T-helper 1 cell (primary cell): ENCODE data around the gene MELTF.

Experiments used
- DNase-seq, 5 donors: peaks; one replicate each; pipeline ENCODE4 v3.0.0-alpha.2; 2012 to 2020

MELTF gene

DNA sequence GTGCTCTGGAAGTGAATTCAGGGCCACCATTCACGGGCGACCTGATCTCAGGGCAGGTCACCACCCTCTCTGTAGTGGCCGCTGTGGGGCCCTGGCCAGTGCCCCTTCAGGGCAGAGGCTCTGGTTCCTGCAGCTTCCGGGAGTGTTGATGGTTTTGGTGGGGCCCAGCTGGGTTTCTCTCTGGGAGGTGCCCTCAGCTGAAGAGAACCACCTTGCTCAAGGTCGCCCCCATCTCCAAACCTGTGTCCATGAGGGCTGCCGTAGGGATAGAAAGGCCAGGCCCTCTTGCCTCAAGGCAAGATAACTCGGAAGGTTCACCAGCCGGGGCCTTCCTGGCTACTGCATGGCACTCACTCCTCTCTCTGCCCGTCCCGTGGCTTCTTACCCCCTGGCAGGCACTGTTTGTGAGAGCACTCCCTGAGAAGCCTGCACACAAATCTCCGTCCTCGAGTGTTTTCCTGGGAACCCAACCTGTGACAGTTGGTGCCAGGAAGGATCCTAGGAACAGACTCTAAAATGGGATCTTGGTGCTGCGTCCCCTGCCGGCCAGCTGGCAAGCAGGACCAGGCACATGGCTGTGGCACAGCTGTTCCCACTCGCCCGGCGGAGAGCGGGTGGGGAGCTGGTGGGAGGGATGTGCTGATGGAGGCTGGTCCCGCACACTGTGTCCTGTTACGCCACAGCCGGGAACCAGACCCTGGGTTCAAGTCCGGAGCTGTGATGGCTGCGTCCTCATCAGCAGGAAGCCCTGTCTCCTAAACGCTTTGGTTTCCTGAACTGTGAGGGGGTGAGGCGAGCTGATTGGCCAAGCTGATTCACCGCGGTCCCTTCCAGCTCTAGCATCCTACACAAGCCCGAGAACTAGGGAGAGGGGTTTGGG is 37.8 kb downstream of the MELTF start:
- no peak for DNase-seq

DNA sequence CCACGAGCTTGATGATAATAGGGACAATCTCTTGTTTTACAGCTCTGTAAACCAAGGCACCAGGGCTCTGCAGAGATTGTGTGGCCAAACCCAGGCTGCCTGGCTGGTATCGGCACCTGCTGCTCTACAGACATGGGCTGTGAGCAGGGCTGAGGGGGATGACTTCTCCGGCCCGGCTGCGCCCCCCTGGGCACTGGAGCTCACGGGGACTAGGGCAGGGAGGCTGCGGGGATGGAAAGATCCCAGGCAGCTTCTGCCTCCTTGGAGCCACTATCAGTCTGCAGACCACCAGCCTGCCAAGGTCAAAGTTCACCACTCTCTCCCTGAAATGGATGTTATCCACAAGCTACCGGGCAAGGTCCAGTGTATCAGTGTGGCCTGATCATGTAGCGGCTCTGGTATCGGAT is 39.0 kb downstream of the MELTF start:
- DNase-seq = no peak

DNA sequence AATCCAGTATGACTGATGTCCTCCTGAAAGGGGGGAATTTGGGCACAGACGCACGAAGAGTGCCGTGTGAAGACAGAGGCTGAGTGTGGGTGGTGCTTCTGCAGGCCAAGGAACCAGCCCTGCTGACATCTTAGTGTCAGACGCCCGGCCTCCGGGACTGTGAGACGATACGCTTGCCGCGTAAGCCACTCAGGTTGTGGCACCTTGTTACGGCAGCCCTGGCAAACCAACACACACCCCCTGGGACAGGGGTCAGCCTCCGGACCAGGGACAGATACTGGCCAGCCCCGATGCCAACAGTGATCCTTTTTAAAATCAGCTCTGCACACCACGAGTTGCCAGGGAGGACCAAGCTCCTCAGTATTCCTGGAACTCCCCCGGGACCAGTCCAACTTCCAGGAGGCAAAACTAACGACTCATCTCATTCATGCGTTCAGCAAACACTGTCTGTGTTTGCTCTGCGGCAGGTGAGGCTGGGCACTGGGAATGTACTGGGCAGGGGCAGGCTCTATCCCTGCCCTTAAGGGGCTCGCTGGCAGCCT is 39.8 kb downstream of the MELTF start:
- no peak for DNase-seq

DNA sequence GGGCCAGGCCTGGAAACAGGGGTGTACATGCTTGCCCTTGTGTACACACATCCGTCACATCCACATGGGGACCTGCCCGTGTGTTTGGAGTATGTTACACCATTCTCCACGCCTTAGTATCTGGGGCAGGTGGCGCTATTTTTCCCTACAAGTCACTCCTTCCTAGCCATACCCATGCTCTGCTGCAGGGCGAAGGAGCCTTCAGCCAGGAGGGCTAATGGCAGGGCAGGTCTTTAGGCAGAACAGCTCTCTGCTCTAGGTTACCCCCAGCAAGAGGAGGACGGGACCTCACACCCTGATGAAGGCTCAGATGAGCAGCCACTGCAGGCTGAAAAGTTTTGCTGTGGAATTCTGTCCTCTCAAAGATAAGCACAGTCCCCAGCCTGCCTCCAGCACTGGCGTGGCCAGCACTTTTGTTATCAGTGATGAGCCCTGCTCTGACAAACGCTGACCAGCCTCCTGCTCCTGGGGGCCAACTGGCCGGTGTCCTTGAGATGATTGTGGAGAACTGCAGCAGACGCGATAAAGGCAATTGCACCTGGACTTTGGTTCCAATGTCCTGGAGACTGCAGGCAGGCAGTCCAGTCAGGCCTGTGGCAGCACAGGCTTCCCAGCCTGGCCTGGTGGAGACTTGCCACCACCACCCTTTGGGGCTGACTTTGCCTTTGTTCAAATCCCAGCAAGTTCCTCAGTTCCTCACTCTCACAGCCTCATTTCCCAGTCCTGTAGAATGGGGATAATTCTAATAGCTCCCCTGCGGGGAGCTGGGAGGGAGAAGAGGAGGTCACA is 41.2 kb downstream of the MELTF start:
- no peak for DNase-seq

DNA sequence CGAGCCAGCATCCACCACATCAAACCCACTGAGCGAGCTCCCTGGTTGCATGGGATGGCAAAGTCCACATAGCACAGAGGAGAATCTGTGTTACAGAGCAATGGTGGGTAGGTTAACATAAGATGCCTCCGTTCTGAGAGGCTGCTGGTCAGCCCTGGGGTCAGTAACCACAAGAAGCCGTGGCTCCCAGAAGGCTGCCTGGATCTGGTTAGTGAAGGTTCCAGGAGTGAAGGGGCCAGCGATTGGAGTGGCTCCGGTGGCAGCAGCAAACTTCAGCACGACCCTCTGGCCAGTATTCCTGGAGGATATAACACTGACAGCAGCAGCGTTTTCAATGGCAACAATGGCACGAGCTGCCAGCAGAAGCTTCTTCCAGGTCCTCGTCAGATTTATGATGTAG is 42.6 kb downstream of the MELTF start:
- DNase-seq = no peak

DNA sequence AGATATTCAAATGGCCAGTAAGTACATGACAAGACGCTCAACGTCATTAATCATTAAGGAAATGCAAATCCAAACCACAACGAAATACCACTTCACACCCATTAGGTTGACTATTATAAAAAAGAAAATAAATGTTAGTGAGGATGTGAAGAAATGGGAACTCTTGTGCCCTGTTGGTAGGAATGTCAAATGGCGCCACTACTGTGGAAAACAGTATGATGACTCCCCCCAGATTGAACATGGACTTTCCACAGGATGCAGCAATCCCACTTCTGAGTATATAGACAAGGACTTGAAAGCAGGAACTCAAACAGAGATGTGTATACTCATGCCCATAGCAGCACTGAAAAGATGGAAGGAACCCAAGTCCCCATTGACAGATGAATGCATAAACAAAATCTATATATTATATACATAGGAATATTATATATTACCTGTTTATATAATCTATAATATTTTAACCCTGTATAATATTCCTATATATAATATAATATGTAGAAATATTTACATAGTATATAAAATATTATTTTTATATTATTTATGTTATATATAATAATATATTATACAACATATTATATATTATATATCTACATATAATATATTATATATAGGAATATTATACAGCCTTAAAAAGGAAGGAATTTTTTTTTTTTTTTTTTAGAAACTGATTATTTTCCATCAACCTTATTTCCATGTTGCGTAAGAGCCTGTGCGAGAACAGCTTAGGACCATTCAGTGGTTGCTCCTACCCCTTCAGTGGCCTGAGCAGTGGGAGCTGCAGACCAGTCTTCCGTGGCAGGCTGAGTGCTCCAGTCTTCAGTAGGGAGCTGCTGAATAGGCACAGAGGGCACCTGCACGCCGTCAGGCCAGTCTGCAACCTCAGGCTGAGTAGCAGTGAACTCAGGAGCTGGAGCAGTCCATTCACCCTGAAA is 43.4 kb downstream of the MELTF start:
- DNase-seq = no peak

DNA sequence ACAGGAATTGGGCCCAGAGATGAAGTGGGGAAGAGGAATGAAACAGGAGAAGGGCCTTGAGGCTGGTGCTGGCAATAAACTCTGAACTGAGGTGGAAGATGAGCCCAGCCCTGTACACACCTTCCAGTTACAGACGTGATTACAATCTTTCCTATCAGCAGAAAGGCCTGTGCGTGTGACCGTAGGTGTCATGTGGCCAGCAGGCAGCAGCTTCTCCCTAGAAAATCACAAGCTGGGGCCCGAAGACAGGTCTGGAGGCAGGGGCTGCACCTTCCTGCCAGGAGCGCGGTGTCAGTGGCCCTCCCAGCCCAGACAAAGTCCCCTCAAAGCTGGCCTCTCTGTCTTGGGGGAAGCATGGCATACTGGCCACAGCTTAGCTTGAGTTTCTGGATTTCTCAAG is 44.3 kb downstream of the MELTF start:
- no peak for DNase-seq

DNA sequence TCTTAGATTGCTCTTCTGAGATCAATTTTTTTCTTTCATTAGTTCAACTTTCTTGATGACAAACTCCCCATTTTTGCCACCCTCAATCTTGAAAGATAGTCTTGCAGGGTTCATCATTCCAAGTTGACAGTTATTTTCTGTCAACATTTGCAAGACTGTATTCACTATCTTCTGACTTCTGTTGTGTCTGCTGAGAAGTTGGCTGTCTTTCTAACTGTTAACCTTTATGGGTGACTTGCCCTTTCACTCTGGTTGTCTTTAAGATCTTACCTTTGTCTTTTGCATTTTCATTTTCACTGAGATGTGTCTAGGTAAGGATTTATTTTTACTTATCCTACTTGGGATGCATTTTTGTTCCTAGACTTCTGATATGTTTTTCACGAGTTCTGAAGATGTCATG is 46.4 kb downstream of the MELTF start:
- no peak for DNase-seq

DNA sequence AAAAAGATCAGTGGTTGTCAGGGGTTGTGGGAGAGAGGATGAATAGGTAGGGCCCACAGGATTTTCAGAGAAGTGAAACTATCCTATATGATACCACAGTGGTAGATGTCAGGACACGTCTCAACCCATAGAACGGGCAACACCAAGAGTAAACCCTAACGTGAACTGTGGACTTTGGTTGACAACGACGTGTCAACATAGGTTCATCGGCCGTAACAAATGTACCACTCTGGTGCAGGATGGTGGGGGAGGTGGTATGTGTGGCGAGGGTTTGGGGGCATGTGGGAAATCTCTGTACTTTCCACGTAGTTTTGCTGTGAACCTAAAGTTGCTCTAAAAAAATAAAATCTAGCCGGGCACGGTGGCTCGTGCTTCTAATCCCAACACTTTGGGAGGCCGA is 48.0 kb downstream of the MELTF start:
- DNase-seq = no peak

DNA sequence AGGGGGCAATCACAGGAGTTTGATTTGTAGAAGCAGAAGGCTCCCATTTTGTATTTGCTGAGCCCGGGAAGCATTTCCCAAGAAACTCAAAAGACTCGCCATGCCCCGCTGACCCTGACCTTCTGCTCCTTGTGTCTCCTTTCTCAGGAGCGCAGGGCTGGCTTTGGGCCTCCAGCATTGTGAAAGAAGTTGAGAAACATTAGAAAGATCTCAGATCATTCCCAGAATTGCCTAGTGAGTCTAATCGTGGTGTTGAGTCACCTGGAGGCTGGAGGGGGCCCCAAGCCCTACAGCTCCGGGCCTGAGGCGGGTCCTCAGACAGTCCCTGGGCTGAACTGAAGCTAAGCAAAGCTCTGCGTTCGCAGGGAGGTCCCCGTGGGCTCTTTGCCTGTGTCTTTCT is 50.1 kb downstream of the MELTF start:
- DNase-seq = no peak

DNA sequence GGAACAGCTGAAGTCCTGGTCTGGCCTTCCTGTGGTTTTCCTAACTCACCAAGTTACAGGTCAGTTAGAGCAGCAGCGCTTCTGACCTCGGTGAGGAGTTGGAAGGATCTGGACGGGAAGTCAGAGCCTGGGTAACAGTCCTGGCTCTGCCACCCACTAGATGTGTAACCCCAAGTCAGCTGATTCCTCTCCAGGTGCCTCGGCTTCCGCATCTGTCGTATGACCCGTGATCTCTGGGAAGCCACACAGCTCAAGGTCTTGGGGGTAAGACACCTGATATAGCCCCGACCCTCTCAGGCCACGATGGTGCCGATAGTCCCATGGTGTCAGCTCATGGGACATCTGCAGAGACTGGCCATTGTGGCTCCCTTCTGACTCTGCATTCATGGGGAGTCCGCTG is 52.7 kb downstream of the MELTF start:
- no peak for DNase-seq

DNA sequence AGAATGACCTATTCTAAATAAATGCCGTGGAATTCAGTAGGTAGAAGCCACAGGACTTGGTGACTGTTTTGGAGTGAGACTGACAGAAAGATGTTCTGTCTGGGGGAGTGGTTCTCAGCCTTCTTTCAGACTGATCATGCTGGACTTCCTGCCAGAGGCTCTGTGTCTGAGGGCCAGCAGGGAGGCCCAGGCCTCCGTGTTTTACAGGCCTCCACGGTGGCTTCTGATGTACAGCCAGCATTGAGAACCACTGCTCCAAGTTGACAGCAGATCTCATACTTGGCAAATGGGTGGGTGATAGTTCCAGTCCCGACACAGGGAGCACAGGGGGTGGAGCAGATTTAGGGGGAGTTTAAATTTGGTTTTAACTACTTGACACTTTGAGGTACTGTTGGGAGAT is 54.3 kb downstream of the MELTF start:
- DNase-seq = no peak

DNA sequence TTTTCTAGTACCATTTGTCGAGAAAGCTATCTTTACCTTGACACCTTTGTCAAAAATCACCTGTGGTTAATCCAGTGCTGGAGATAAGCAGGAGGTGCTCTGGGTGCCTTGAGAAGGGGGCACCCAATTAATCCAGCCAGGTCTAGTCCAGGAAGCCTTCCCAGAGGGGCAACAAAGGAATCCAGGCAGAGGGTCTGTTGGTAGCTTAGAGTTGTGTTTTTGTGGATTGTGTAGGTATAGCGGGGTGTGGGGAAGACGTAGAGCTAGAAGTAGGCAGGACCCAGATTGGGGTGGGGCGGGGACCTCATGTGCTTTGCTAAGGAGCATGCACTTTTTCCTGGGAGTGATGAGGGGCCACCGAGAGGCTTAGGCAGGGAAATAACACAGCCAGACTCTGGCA is 55.0 kb downstream of the MELTF start:
- no peak for DNase-seq

DNA sequence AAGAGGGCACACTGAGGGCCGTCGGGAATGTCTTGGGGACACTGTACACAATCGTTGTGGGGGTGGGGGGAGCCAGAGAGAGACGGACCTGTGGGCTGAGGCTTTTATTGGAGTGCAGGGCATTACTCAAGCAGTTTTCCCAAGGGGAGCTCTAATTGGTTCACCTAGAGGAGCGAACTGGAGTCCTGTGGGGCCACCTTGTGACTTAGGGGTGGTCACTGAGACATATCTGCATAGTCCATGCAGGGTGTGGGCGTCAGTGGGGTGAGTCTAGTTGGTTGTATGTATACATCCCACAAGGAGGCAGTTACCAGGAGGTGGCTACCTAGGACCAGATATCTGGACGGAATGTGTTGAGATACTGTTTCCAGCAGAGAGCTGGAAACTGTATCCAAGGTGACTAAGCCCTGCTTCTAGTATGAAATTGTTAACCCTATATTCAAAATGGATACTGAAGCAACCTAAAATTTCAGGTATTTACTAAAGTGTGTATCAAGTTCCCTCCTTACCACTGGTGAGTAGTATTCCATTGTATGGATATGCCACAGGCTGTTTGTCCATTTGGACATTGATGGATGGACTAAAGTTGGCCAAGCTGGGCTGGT is 58.4 kb downstream of the MELTF start:
- no peak for DNase-seq

DNA sequence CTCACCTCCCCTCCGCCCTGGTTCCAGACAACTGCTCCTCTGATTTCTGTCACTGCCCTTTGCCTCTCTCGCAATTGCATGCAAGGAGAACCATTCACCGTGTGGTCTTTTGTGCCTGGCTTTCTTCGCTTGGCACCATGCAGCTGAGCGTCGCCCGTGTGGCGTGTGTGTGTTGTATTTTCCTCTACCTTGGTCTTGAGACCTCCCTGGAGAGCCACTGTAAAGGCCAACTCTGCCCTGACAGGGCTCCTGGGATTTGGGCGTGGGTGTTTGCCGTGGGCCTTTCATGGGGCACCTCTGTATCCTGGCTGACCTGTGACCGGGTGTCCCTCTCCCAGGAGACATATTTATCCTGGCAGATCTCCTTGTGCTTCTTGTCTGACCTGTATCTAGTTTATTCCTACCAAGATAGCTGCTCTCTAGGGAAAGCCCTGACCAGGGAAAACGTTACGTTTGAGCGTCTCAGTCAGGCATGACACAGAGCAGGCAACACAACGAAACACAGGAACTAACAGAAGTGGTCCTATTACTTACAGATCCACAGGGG is 59.0 kb downstream of the MELTF start:
- DNase-seq = no peak

DNA sequence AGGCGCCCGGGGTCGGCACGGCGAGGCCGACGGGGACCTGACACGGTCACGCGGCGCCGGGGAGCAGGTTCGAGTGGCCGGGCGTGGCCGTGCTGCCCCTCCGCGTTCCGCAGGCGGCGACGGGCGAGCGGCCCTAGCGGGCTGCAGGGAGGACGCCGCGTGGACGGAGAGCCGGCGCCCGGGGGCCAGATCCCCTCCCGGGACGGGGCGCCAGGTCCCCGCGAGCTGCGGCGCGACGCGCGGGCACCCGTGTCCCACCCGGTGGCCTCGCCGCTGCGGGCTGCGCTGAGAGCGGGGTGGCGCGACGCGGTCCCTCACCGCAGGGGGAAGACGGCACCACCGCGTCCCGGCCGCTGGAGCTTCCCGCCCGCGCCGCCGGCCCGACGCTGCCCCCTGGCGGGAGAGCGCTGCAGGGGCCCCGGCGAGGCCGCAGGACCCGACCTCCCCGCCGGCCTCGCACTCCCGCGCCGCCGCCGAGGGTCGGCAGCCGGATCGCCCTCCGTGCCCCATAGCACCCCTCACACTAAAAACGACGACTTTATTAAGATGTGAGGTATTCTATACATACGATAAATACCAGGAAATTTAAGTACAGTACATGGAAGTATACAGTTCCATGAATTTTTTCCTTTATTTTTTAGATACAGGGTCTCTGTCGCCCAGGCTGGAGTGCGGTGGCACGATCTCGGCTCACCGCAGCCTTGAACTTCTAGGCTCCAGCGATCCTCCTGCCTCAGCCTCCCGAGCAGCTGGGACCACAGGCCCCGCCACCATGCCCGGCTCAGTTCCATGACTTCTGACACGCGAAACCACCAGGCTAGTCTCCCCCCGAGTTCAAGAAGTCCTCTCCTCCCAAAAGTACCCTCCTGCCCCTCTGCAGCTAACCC is 59.7 kb downstream of the MELTF start:
- DNase-seq = peak; percentile 41 to 65 (median 53)

DNA sequence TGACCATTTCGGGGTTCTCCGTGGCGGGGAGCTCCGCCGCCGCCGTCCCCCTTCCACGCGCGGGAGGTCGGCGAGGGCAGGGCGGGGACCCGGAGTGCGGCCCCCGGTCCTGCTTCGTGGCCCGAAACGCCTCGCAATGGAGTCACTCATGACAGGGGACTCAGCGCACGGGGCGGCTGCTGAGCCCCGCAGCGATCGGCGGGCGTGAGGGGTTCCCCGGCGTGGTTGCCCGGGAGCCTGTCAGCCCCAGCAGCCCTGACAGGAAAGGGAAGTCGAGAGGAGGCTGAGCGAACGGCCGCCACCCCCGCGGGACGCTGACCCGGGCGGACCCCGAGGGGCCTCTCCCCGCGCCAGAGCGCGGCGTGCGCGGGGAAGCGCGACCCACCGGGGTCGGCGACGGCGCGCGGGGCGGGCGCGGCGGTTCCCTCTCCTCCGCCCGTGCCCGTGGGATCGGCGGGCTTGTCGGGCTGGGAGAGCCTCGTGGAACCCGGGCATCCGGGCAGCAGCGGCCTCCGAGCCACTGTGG is 60.4 kb downstream of the MELTF start:
- peak in 2 of 5 donors; percentile 25 to 59 for DNase-seq

DNA sequence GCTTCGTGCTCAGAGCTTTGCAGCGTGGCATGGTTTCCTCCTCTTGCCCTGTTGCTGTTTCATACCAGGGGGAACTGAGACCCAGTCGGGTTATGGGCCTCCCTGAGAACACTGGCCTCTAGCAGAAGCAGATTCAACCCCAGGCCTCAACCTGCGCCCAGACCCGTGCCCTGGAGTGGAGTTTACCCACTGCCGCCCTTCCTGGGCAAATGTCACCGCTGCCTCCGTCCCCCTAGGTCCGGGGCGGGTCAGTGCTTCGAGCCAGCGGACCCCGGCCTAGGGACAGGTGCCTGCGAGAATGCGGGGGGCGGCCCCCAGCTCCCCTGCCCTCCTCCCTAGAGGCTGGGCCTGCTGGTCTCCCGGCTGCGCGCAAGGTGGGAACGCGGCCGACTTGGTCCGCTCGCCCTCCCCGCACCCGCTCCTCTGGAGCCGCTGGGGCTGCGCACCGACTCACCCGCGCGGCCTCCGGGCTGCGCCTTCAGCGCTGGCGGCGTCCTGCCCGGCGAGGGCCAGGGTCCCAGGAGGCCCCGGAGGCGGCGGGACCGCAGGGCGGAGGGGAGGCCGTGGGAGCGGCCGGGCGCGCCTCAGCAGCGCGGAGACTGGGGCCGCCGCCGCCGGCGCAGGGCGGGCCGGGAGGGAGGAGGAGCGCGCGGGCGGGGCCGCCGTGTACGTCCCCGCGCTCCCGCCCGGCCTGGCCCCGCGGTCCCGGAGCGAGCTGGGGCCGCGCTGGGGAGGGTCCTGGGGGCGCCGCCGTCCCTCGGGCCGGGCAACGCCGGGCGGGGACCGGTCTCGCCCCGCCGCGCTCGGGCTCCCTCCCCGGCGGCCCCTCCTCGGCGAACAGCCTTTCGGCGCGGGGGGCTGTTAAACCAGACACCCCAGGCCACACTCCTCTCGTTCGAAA is 61.1 kb downstream of the MELTF start, which contains the start of gene PIGZ:
Gene PIGZ, minus strand, starts transcription at position 601 of the 901 bp plus-strand sequence. CDS start 16,802 bp downstream, outside the sequence.
- peak in 2 of 5 donors; percentile 25 for DNase-seq
